Gastroesophageal sphincter (tissue), 3 donors: ENCODE results near the gene STARD9.

Experiments used
- CTCF ChIP-seq, 4 experiments: fragments of 200-600 bp in 2 of 4; fragments of 450-650 bp in 2 of 4; sonication (generic) in 1 of 4; IDR thresholded peaks; one replicate each; pipeline ENCODE4 v1.5.1; 2017 to 2019; ENCODE audit warnings: antibody characterized with exemption in 4 of 4, mild to moderate bottlenecking in 2 of 4, moderate library complexity in 2 of 4
- POLR2AphosphoS5 ChIP-seq: sonication (generic); formaldehyde crosslinking; IDR thresholded peaks from one replicate; pipeline ENCODE4 v1.6.1; 2017; ENCODE audit warnings: antibody characterized with exemption

DNA sequence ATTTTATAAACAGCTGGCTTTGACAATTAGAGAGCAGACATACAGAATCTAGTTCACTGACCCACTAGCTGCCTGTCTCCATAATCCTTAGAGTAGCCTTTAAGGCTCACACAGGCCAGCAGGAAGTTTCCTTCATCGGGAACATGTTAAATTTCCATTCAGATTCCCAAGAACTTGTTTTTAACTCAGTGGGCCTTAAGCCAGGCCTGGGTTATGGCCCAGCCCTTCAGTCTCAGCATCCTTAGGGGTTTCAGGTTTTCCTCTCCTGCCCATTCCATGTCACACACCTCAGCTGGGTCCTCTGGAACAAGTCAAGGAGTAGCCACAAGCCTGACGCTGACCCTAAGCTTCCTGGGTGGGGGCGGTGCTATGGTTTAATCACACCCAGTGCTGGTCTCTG lies 146.5 kb downstream of the STARD9 start:
- TF ChIP-seq CTCF (IDR thresholded peaks at IDR 0.05) (no peak), POLR2AphosphoS5 (no peak)
